CMK (cell line): ENCODE measurements around the gene DMXL2.
"Not testable (repeated sequence)": the region's sequence is repeated elsewhere in the genome, so short reads cannot be mapped to it uniquely, and the experiment has no call there.

Experiments used
- DNase-seq: peaks from one replicate; pipeline ENCODE4 v3.0.0-alpha.2; 2010; ENCODE audit warnings: low read depth

Gene DMXL2

GRCh38 chr15:51624022-51624421 is 1.5 kb upstream of the DMXL2 start:
- no peak for DNase-seq

- peak; percentile 59 for DNase-seq
These were observed 891 bp upstream of the DMXL2 start for GRCh38 chr15:51623386-51623938.

GRCh38 chr15:51621936-51622603 is 501 bp downstream of the DMXL2 start:
- DNase-seq = peak; percentile 26

GRCh38 chr15:51621155-51621765 is 1.3 kb downstream of the DMXL2 start:
- no peak for DNase-seq

- DNase-seq = no peak
These were observed 1.9 kb downstream of the DMXL2 start for GRCh38 chr15:51620641-51621040.

DNA sequence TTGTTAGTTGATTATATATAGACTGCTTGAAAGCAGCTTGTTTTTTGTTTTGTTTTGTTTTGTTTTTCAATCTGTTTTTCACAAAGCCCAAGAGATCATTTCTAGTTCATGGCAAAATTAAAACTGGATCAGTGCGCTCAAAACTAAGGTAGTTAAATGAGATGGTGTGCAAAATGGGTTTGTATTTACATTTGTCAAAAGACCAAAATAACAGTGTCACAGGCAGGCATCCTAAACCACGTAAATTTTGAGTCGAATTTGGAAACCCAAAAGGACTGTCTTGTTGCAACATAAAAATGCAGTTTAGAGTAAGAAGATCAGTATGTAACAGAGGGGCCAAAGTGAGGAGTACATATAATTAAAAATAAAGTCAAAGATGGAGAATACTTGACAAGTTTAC is 2.4 kb downstream of the DMXL2 start:
- no peak for DNase-seq

DNA sequence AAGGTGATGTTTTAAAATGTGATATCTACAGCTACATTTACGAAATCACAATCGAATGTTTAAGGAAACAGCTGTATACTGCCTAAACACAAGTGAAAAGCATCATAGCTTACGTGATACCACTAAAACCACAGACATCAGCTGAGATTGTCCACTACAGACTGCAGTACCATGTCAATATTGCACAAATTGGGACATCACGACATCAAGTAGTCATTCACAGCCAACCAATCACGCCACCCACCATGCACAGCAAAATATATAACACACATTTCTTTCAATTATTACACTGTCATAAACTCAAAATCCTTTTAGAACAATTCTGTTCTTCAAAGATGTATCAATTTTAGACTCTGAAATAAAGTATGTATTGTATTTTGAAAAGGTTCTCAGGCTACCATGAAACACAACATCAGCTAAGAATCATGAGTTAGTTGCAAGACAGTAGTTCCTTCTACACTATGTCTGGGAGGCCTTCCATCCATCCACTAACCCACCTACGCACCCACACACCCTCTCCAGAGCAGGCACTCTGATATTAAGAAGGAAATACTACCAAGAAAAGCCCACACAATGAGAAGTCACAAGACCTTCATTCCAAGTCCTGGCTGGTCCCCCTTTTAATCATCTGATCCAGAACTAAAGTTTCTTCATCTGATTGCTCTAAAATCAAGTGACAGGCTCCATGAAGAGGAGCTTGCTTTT is 3.1 kb downstream of the DMXL2 start:
- no peak for DNase-seq

GRCh38 chr15:51617886-51618285 is 4.7 kb downstream of the DMXL2 start:
- no peak for DNase-seq

GRCh38 chr15:51613951-51614350 is 8.6 kb downstream of the DMXL2 start:
- no peak for DNase-seq

DNA sequence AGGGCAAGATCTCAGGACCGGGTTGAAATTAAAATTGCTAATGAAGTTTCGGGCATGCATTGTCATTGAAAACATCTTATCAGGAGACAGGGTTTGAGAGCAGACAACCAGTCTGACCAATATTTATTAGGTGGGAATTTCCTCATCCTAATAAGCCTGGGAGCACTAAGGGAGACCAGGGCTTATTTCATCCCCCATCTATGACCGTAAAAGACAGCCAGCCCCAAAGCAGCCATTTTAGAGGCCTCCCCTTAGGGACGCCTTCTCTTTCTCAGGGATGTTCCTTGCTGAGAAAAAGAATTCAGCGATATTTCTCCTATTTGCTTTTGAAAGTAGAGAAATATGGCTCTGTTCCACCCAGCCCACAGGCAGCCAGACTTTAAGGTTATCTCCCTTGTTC is 9.9 kb downstream of the DMXL2 start:
- DNase-seq = not testable (repeated sequence)

GRCh38 chr15:51603462-51603948 is 19.1 kb downstream of the DMXL2 start:
- not testable (repeated sequence) for DNase-seq

GRCh38 chr15:51603002-51603401 is 19.6 kb downstream of the DMXL2 start:
- DNase-seq = no peak

DNA sequence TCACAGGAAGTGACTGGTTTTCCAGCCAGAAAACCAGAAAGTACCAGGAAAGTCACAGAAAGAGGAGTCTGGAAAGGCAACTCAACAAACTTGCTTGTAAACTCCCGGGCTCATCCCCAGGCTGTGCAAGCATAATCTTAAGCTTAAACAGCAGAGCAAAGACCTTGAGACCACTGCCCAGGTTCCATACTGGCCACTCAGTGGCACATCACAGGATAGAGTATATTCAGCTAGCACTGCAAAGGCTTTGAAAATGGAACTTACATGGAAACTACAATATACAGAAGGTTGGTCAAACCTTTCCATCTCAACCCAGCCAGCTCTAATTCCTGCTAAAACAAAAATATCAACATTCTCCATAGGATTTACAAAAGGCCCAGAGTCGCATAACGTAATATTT is 20.1 kb downstream of the DMXL2 start:
- DNase-seq = no peak

DNA sequence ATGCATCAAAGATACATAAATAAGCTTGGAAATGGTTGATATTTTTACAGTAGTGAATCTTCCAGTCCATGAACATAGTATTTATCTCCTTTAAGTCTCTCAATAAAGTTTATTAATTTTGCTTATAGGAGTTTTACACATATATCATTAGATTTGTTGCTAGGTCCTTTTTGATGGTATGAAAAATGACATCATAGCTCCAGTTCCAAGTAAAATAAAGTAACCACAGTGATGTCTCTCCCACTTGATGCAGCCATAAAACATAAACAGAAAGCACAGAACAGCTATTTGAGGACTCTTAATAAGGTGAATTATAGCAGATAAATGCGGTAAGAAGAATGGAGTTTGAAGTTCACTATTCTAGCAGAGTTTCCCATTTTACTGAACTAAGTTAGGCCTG is 20.8 kb downstream of the DMXL2 start:
- no peak for DNase-seq

DNA sequence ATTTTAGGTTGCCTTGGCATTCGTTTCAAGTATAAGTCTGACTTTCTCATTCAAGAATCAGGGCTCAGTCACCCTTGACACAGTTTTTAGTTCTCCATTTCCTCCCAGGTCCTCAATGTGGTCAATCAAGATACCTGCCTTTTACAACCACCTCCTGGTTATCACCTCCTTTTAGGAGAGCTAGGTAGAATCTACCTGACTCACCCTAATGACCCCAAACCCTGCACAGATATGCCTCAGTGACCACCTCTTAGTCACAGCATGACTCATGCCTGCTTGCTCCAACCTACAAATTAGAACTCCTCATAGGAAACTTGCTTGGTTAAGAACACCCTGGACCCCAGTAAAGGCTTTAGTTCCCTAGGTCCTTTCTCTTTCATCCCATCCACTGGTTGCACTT is 22.5 kb downstream of the DMXL2 start:
- DNase-seq = no peak

GRCh38 chr15:51589881-51590568 is 32.5 kb downstream of the DMXL2 start:
- DNase-seq = no peak

DNA sequence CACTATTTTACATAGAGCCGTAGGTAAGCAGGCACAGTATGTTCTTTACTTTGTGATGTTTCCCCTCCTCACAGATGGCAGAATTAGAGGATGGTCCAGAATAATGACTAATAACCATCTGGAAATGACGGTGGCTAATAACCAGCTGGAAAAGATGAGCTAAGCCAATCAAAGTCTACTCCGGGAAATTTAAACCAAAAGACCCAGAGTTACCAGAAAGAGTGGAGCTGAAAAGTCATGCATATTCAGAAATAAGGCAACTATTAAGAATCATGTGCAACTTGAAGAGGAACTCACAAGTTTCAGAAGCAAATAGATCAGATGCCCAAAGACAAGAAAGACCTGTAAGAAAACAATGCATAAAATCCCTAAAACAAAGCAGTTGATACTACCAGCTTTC is 33.6 kb downstream of the DMXL2 start:
- DNase-seq = no peak

GRCh38 chr15:51585986-51586385 is 36.6 kb downstream of the DMXL2 start:
- no peak for DNase-seq

GRCh38 chr15:51580982-51581381 is 41.6 kb downstream of the DMXL2 start:
- DNase-seq = no peak

GRCh38 chr15:51580385-51580784 is 42.2 kb downstream of the DMXL2 start:
- no peak for DNase-seq

GRCh38 chr15:51579012-51579411 is 43.6 kb downstream of the DMXL2 start:
- no peak for DNase-seq

DNA sequence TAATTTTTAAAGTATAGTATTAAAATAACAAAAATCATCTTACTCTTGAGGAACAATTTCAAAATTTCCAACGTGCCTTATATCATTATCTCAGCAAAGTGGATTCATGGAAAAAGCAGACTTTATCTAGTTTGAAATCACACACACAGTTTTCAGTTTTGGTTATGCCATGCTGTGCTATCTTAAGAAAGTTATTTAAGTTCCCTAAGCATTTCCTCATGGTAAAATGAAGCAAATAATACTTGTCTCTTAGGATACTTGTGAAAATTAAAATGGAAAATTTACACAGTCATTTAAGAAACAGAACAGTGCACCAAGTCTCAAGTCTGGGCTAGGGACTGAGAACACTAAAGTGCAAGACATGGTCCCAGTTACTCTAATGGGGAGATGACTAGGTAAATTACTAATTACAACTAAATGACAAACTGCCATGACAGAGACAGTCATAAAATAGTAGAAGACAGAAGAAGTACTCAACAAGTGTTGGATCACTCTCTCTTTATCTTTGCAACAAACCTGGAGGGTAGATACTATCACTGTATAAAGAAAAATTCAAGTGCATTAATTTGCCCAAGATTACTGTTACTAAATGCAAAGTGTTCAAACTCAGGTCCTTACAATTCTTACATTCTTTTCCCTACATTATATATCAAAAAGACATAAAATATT is 44.8 kb downstream of the DMXL2 start:
- no peak for DNase-seq
